D721Med (cell line): ENCODE data around the gene CAMK1D.

Source experiments
- DNase-seq: peaks from one replicate; pipeline ENCODE4 v3.0.0; 2011; ENCODE audit warnings: low spot score; ENCODE audit not compliant: insufficient read length
- FAIRE-seq: peaks from 2 replicates; lab custom pipeline; 2011; peaks lifted over from hg19 to GRCh38; lab: Jason Lieb, UNC
- TF ChIP-seq, protein P1 (sequence below): IDR thresholded peaks from 2 replicates; pipeline ENCODE4 v1.5.1; 2012; ENCODE audit warnings: mild to moderate bottlenecking, control low read depth; ENCODE audit not compliant: insufficient read depth; ENCODE audit errors: missing control alignments

Gene CAMK1D

DNA sequence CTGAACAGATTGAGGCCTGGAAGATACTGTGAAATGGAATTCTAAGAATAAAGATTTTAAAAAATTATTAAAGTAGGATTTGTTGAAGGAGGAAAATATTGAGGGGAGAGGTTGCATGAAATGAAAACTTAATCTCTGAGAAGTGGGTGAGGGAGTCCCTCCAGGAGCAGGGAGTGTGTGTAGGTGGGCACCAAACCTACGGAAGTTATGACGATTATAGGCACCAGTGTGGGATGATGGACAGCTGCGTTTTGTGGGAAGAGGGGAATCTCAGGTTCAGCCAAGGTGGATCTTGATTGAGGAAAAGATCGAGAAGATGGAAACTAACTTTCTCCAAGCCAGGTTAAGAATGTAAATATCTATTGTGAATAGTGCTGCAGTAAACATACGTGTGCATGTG is 405.7 kb downstream of the CAMK1D start:
- TF ChIP-seq, protein P1, sequence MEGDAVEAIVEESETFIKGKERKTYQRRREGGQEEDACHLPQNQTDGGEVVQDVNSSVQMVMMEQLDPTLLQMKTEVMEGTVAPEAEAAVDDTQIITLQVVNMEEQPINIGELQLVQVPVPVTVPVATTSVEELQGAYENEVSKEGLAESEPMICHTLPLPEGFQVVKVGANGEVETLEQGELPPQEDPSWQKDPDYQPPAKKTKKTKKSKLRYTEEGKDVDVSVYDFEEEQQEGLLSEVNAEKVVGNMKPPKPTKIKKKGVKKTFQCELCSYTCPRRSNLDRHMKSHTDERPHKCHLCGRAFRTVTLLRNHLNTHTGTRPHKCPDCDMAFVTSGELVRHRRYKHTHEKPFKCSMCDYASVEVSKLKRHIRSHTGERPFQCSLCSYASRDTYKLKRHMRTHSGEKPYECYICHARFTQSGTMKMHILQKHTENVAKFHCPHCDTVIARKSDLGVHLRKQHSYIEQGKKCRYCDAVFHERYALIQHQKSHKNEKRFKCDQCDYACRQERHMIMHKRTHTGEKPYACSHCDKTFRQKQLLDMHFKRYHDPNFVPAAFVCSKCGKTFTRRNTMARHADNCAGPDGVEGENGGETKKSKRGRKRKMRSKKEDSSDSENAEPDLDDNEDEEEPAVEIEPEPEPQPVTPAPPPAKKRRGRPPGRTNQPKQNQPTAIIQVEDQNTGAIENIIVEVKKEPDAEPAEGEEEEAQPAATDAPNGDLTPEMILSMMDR = no peak
- FAIRE-seq (no peak), DNase-seq (no peak)

DNA sequence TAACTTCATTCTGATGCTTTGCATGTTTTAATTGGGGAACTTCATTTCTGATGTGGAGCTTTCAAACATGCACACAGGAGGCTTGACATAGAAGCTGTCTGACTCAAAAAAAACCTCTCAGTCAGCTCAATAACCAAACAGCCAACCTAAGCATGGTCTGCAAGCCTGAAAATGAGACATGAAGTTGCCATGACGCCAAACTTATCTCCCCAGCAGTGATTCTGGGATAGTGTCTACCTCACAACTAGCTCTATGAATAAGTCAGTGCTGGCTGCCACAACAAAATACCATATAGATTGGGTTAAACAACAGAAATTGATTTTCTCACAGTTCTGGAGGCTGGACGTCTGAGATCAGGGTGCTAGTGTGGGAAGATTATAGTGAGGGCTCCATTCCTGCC is 408.0 kb downstream of the CAMK1D start:
- FAIRE-seq = no peak
- TF ChIP-seq, protein P1 = no peak

DNA sequence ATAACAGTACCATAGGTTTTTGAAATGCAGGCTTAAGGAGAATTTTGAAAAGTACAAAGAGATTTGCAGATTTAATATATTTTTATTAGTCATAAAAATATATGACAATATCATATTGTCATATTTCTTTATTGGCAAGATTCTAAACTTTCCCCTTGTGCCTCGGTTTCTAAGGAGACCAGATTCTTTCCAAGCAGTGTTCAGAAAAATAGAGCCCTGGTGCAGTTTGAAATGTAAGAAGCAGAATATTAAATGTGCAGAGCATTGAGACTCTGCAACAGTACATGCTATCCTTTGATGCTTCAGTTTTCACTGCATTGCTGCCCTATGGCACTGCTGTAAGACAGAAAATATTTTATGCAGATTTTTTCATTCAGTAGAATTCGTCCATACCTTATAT is 408.9 kb downstream of the CAMK1D start:
- FAIRE-seq (no peak), DNase-seq (no peak)
- TF ChIP-seq, protein P1 = no peak

More for the DNA sequence above, 408.0 kb downstream of the CAMK1D start:
- no peak for DNase-seq

DNA sequence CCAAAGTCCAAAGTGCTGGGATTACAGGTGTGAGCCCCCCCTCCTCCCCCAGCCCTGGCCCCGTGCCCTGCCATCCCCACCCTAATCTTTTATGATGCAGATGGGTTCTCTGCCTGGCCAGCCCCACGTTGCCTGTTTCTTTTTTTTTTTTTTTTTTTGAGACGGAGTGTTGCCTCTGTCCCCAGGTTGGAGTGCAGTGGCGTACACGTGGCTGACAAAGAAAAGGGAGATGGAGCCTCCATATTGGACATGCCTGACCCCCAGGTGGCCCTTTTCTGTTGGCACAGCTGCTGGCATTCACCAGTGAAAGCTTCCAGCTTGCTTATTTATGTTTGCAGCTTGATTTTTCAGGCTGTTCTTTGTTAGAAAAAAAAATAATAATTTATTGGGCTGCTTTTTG is 416.9 kb downstream of the CAMK1D start:
- DNase-seq (no peak), FAIRE-seq (no peak)
- TF ChIP-seq, protein P1 = no peak

DNA sequence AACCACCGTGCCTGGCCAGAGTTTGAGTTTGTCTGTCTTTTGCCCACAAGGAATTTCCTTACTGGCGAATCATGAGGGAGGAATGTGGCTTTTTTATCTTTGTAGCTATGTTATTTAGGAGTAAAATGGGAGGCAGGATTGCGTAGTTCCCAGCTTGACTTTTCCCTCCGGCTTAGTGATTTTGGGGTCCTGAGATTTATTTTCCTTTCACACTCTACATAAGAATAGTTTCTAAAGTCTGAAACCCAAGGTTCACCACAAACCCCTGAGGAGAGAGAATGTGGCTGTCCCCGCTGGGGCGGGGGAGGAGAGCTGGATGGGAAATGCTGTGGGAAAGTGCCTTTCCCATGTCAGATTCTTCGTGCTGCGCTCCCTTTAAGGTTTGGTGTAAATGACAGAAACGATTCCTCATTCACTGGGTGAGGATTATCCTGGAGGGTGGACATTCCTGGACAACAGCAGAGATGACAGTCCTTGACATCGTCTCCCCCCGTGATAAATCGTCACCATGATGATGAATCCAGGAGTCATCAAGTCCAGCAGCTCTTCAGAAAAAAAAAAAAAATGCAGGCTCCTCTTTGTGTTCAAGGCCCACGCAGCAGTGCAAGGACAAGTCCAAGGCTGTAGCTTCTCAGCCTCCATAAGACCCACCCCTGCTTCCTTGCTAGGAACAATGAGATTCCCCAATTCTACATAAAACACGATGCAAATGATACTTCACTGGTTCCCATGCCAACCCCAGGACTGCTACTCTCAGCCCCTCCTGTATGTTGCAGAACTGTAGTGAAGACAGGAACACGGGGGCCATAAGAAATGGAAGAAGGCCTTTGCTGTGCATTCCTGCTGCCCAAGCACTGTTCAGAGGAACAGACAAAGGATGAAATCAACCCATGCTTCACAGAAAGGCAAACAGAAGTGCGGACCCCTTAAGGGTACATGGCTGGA is 419.1 kb downstream of the CAMK1D start:
- DNase-seq = no peak
- FAIRE-seq = no peak
- TF ChIP-seq, protein P1 = no peak

DNA sequence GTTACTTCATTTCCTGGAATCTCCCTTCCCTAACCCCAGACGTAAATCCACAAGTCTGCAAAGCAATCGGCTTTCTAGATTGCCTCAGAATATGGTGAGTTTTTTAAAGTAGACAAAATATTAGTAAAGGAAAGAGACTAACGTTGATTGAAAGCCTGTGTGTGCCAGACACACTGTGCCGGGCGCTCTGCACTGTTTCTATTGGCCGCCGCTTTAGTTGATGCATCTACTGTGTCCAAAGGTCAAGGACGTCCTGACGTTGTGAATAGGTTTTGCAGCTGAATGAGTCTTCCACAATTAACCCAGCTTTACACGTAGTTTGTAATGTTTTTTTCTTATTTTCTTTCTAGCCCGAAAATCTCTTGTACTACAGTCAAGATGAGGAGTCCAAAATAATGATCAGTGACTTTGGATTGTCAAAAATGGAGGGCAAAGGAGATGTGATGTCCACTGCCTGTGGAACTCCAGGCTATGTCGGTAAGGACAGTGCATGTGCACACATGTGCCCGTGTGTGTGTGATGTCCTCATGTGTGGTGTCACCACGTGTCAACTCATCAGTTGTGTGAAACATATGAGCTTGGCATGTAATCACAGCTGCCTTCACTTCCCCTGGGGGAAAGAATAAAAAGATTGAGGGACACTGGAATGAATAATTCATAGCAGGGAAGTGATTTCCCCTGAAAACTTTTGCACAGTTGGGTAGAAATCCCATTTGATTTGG is 420.1 kb downstream of the CAMK1D start:
- DNase-seq (no peak), FAIRE-seq (no peak)
- TF ChIP-seq, protein P1 = no peak
